ENCODE results near the gene WNT7B.

DNA sequence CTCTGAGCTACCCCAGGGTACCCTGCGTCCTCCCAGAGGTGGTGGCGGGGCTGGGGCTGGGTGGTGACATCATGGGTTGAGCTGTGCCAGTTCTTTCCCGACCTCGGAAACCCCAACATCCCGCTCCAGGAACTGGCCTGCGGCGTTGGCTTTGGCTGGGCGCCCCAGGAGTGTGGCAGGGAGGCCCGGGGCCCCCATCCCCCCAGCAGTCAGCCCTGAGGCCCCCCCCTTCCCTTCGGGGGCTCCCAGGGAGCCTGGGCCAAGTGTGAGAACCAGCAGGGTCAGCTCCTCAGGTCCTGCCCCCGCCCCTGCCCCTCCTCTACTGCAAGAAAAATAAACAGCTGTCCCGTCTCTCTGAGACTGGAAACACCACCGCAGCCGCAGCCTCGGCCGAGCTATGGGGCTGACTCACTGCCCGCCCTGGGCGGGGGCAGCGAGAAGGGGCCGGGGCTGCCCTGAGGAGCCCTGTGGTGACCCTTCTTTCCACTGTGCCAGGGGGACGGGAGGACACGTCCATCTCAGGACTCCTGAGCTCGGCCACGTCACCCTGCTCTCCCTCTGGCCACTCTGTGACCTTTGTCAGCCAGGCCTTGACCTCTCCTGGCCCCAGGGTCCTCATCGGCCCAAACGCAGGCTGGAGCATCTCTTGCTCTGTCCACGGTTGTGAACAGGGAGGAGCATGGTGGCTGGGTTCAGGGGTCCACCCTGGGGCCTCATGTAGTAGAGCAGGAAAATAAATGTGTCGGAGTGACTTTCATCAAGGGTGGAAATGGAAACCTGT lies 73.4 kb downstream of the WNT7B start:
- TF ChIP-seq GATA2 (IDR thresholded peaks at IDR 0.05; ENCODE audit: low read depth, low read length) (no peak), GATA3 (IDR thresholded peaks at IDR 0.05; ENCODE audit: low read depth, low read length) (no peak)

Measured in SH-SY5Y (cell line).